Panc1 (cell line): ENCODE measurements around the gene MAST4. TPM values are rescaled to one million over a fixed set of nuclear protein-coding genes. Genes with fewer than 3 reads are reported as not detected.

Experiments
- ATAC-seq: fragments of 200-7000 bp; cut with Tn5 transposase; 2 replicates; pipeline ENCODE4 v1.9.1; 2020; ENCODE audit warnings: mild to moderate bottlenecking, moderate library complexity
- BruUV-seq: library from RNA; stranded (reverse); fragments of 400-500 nt; replicated peaks from 2 replicates; lab custom pipeline; 2021; lab: Mats Ljungman, UMichigan
- CTCF ChIA-PET: fragments of 300-600 bp; sonication (Branson Sonifier 250); formaldehyde crosslinking; loops from one replicate; lab custom pipeline; 2022; ENCODE audit warnings: antibody characterized with exemption; lab: Charles Lee
- POLR2A ChIA-PET: fragments of 300-600 bp; sonication (Branson Sonifier 250); formaldehyde crosslinking; loops from one replicate; lab custom pipeline; 2022; ENCODE audit warnings: antibody characterized with exemption; lab: Charles Lee
- DNase-seq: peaks from one replicate; pipeline ENCODE4 v3.0.0-alpha.2; 2010; ENCODE audit warnings: low read depth, low spot score
- H3K27ac ChIP-seq: 2 replicates; pipeline ENCODE4 v1.5.1; 2011; ENCODE audit warnings: mild to moderate bottlenecking, low read length, inconsistent platforms
- H3K27me3 ChIP-seq: fragments of 200-500 bp; sonication (Bioruptor generic); 2 replicates; pipeline ENCODE4 v1.6.0; 2014; ENCODE audit warnings: low read length, inconsistent platforms; ENCODE audit not compliant: control insufficient read depth, insufficient read depth
- H3K36me3 ChIP-seq: fragments of 200-500 bp; sonication (Bioruptor generic); 2 replicates; pipeline ENCODE4 v1.5.1; 2014; ENCODE audit warnings: inconsistent platforms, mild to moderate bottlenecking, low read length, moderate library complexity; ENCODE audit not compliant: control insufficient read depth, insufficient read depth
- H3K4me1 ChIP-seq: 2 replicates; pipeline ENCODE4 v1.5.1; 2011; ENCODE audit warnings: inconsistent platforms, mild to moderate bottlenecking, low read length, moderate library complexity; ENCODE audit not compliant: control insufficient read depth, insufficient read depth
- H3K4me3 ChIP-seq, 2 experiments: 2 replicates each; pipeline ENCODE4 v1.5.1; 2011 to 2012; ENCODE audit warnings: low read depth in 2 of 2, low read length in 2 of 2, mild to moderate bottlenecking in 2 of 2, inconsistent platforms in 1 of 2, moderate library complexity in 1 of 2
- H3K9me3 ChIP-seq: fragments of 200-500 bp; sonication (Bioruptor generic); 2 replicates; pipeline ENCODE4 v1.5.1; 2014; ENCODE audit warnings: low read depth, mild to moderate bottlenecking, inconsistent platforms, low read length, moderate library complexity; ENCODE audit not compliant: control insufficient read depth, insufficient read depth
- CTCF ChIP-seq: fragments of 450-650 bp; IDR thresholded peaks from 2 replicates; pipeline ENCODE4 v1.5.1; 2017; ENCODE audit warnings: mild to moderate bottlenecking
- POLR2AphosphoS5 ChIP-seq: IDR thresholded peaks from 2 replicates; pipeline ENCODE4 v1.6.1; 2012; ENCODE audit warnings: mild to moderate bottlenecking, low read depth, low read length, moderate library complexity
- REST ChIP-seq, 2 experiments: IDR thresholded peaks; 2 replicates each; pipeline ENCODE4 v1.6.1; 2011 to 2012; ENCODE audit warnings: low read depth in 2 of 2, control low read depth in 1 of 2, low read length in 1 of 2, mild to moderate bottlenecking in 1 of 2, moderate library complexity in 1 of 2; ENCODE audit not compliant: insufficient read depth in 1 of 2
- SIN3A ChIP-seq: IDR thresholded peaks from 2 replicates; pipeline ENCODE4 v1.6.1; 2012; ENCODE audit warnings: low read depth, mild to moderate bottlenecking, low read length, moderate library complexity, borderline replicate concordance; ENCODE audit not compliant: insufficient read depth
- TCF7L2 ChIP-seq: IDR thresholded peaks from 2 replicates; pipeline ENCODE4 v1.6.1; 2011; ENCODE audit warnings: mild to moderate bottlenecking, low read depth, low read length, inconsistent platforms
- in situ Hi-C: cut with HindIII; loops from 2 replicates; pipeline ENCODE4 v1.10.0; 2016; ENCODE audit warnings: low sequenced_read_pairs, low pct_unique_long_range_greater_than_20kb
- intact Hi-C: fragments of 100-400 bp; cut with micrococcal nuclease; formaldehyde crosslinking; loops from one replicate; pipeline ENCODE4 v1.10.0; 2022; ENCODE audit not compliant: unreplicated experiment
- total RNA-seq: library from RNA; stranded (reverse); gene quantifications from one replicate; pipeline ENCODE4 v1.2.1, GENCODE V29; 2021; ENCODE audit not compliant: unreplicated experiment

Gene MAST4
- total RNA-seq, 1 experiment from 2014 or later, result 1.8 TPM

- POLR2A ChIA-PET, result no interaction called here
- CTCF ChIA-PET, result no interaction called here
- no peak overlapping the region for H3K27ac ChIP-seq
- in situ Hi-C loops (no loop called here), intact Hi-C loops (no loop called here)
- H3K4me3 ChIP-seq, result no peak overlapping the region
- H3K27me3 ChIP-seq, result no peaks in the 10 kb centered on the region; the same call in none of the 2 replicates
- TF ChIP-seq TCF7L2 (no peak), SIN3A (no peak), POLR2AphosphoS5 (no peak), CTCF (no peak)
- ATAC-seq (no peak), DNase-seq (no peak)
- no TSS peak for BruUV-seq
- H3K9me3 ChIP-seq, result no peaks in the 10 kb centered on the region
- H3K36me3 ChIP-seq, result no peaks in the 10 kb centered on the region
- no peaks in the 10 kb centered on the region for H3K4me1 ChIP-seq
Measured at GRCh38 chr5:66769030-66769733, 173.0 kb downstream of the MAST4 start.

DNA sequence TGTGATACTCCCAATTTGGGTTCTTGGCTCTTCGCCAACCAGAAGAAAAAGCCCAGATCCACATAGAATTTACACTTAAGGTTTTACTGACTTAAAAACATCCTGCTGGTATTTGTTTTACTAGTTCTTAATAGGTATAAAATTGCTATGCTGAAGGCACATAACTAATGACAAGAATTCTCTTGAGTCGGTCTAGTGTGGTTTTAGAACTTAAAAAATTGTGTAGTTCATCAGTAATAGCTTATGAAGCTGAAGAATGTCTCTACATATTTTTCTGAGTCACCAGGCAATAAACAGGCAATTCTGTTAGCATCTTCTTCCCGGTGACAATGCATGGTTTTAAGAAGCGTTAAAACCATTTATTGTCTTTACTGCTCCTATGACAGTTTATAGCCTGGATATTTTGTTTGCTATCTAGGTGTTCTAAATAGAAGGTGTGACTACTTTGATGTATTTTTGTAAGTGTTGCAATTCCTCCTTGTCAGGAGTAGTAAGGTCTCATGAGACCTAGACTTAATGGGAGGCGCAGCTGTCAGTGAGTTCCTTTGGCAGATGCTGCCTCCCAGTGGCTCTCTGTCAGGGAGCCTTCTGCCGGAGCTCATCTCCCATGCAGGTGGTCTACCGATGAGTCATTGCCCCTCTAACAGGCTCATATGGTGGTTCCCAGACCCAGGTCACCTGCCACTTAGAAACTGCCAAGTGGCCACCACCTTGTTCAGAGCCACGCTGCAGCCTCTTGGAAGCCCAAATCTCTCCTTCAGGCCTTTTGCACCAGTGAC is 173.8 kb downstream of the MAST4 start:
- ChIA-PET POLR2A (no interaction called here), CTCF (no interaction called here)
- Histone ChIP-seq H3K4me3 (no peak overlapping the region), H3K9me3 (no peaks in the 10 kb centered on the region), H3K27me3 (no peaks in the 10 kb centered on the region; the same call in none of the 2 replicates), H3K4me1 (no peaks in the 10 kb centered on the region), H3K36me3 (no peaks in the 10 kb centered on the region), H3K27ac (no peak overlapping the region)
- TF ChIP-seq CTCF, result peak; percentile 40
- no peak for TF ChIP-seq REST (IDR thresholded peaks at IDR 0.05; ENCODE audit: insufficient read depth in 1 of 2, low read depth in 2 of 2, low read length in 1 of 2)
- DNase-seq (no peak), ATAC-seq (0 out of 2 replicates have a peak, but pooled peaks have one; percentile 56)
- in situ Hi-C loops (no loop called here), intact Hi-C loops (no loop called here)
- no TSS peak for BruUV-seq
